HEK293 (cell line): Measurements from ENCODE around the gene TCOF1.

ENCODE experiments used
- CTCF ChIA-PET: fragments of 350-600 bp; formaldehyde crosslinking; extraction: SDS; loops from one replicate; lab custom pipeline; 2021; ENCODE audit warnings: antibody characterized with exemption; lab: Yijun Ruan, JAX
- POLR2A ChIA-PET: fragments of 300-600 bp; formaldehyde crosslinking; extraction: SDS; loops from one replicate; lab custom pipeline; 2020; ENCODE audit warnings: antibody characterized with exemption, inconsistent platforms; lab: Yijun Ruan, JAX
- H3K27ac ChIP-seq: fragments of 200-500 bp; sonication (Bioruptor generic); 2 replicates; pipeline ENCODE4 v1.5.1; 2014; ENCODE audit warnings: low read depth, low read length, control low read depth, inconsistent platforms; ENCODE audit errors: extremely low read depth
- H3K36me3 ChIP-seq, 2 experiments: fragments of 200-500 bp in 1 of 2; sonication (Bioruptor generic) in 1 of 2; 1 replicate in 1 of 2; 2 replicates in 1 of 2; pipeline ENCODE4 v1.5.1; 2014 to 2017; ENCODE audit warnings: inconsistent platforms in 2 of 2, low read length in 2 of 2; ENCODE audit not compliant: control insufficient read depth in 2 of 2, insufficient read depth in 1 of 2
- H3K4me1 ChIP-seq: fragments of 200-500 bp; sonication (Bioruptor generic); 2 replicates; pipeline ENCODE4 v1.5.1; 2014; ENCODE audit warnings: mild to moderate bottlenecking, low read length, inconsistent platforms; ENCODE audit not compliant: control insufficient read depth, insufficient read depth
- H3K4me3 ChIP-seq: 2 replicates; pipeline ENCODE4 v1.5.1; 2011; ENCODE audit warnings: low read depth, mild to moderate bottlenecking, control low read depth, low read length, moderate library complexity
- H3K9me3 ChIP-seq: fragments of 200-500 bp; sonication (Bioruptor generic); 2 replicates; pipeline ENCODE4 v1.5.1; 2014; ENCODE audit warnings: low read depth, low read length, inconsistent platforms; ENCODE audit not compliant: control insufficient read depth, insufficient read depth
- EGR2 ChIP-seq: fragments of 450-650 bp; formaldehyde crosslinking; IDR thresholded peaks from 2 replicates; pipeline ENCODE4 v1.5.1; 2016; ENCODE audit warnings: low read depth, missing biosample characterization, missing genetic modification characterization
- GLI4 ChIP-seq: fragments of 450-650 bp; formaldehyde crosslinking; IDR thresholded peaks from 2 replicates; pipeline ENCODE4 v1.5.1; 2016; ENCODE audit warnings: missing biosample characterization, missing genetic modification characterization
- HOXA7 ChIP-seq: sonication (generic); formaldehyde crosslinking; IDR thresholded peaks from 2 replicates; pipeline ENCODE4 v1.8.1; 2022; ENCODE audit warnings: missing genetic modification reagents, borderline replicate concordance
- REST ChIP-seq: fragments of 450-650 bp; formaldehyde crosslinking; IDR thresholded peaks from 2 replicates; pipeline ENCODE4 v1.5.1; 2016; ENCODE audit warnings: missing biosample characterization, missing genetic modification characterization
- SCRT2 ChIP-seq: fragments of 450-650 bp; formaldehyde crosslinking; IDR thresholded peaks from 2 replicates; pipeline ENCODE4 v1.5.1; 2016; ENCODE audit warnings: missing biosample characterization, missing genetic modification characterization
- SP3 ChIP-seq: fragments of 450-650 bp; formaldehyde crosslinking; IDR thresholded peaks from 2 replicates; pipeline ENCODE4 v1.5.1; 2016; ENCODE audit warnings: missing biosample characterization, missing genetic modification characterization
- SP7 ChIP-seq: fragments of 450-650 bp; formaldehyde crosslinking; IDR thresholded peaks from 2 replicates; pipeline ENCODE4 v1.5.1; 2016; ENCODE audit warnings: missing biosample characterization, missing genetic modification characterization
- WT1 ChIP-seq: fragments of 450-650 bp; formaldehyde crosslinking; IDR thresholded peaks from 2 replicates; pipeline ENCODE4 v1.5.1; 2016; ENCODE audit warnings: missing biosample characterization, missing genetic modification characterization
- ZFHX2 ChIP-seq: fragments of 450-650 bp; formaldehyde crosslinking; conservative IDR thresholded peaks from 2 replicates; pipeline ENCODE4 v1.5.1; 2016; ENCODE audit warnings: missing biosample characterization, missing genetic modification characterization
- ZFP69B ChIP-seq: fragments of 450-650 bp; formaldehyde crosslinking; IDR thresholded peaks from 2 replicates; pipeline ENCODE4 v1.5.1; 2016; ENCODE audit warnings: missing biosample characterization, missing genetic modification characterization
- ZNF140 ChIP-seq: fragments of 450-650 bp; formaldehyde crosslinking; IDR thresholded peaks from 2 replicates; pipeline ENCODE4 v1.5.1; 2016; ENCODE audit warnings: missing biosample characterization, missing genetic modification characterization
- ZNF16 ChIP-seq: fragments of 450-650 bp; formaldehyde crosslinking; IDR thresholded peaks from 2 replicates; pipeline ENCODE4 v1.5.1; 2016; ENCODE audit warnings: low read depth, missing biosample characterization, missing genetic modification characterization
- ZNF202 ChIP-seq: fragments of 450-650 bp; formaldehyde crosslinking; IDR thresholded peaks from 2 replicates; pipeline ENCODE4 v1.5.1; 2016; ENCODE audit warnings: missing biosample characterization, missing genetic modification characterization, borderline replicate concordance
- ZNF223 ChIP-seq: fragments of 450-650 bp; formaldehyde crosslinking; IDR thresholded peaks from 2 replicates; pipeline ENCODE4 v1.5.1; 2016; ENCODE audit warnings: missing biosample characterization, missing genetic modification characterization
- ZNF335 ChIP-seq: fragments of 450-650 bp; formaldehyde crosslinking; conservative IDR thresholded peaks from 2 replicates; pipeline ENCODE4 v1.5.1; 2016; ENCODE audit warnings: missing biosample characterization, missing genetic modification characterization
- ZNF394 ChIP-seq: fragments of 450-650 bp; formaldehyde crosslinking; IDR thresholded peaks from 2 replicates; pipeline ENCODE4 v1.5.1; 2016; ENCODE audit warnings: missing biosample characterization, missing genetic modification characterization, mild to moderate bottlenecking, moderate library complexity, borderline replicate concordance
- ZNF501 ChIP-seq: fragments of 450-650 bp; formaldehyde crosslinking; IDR thresholded peaks from 2 replicates; pipeline ENCODE4 v1.5.1; 2016; ENCODE audit warnings: missing biosample characterization, missing genetic modification characterization
- ZNF510 ChIP-seq: fragments of 450-650 bp; formaldehyde crosslinking; IDR thresholded peaks from 2 replicates; pipeline ENCODE4 v1.5.1; 2018; ENCODE audit warnings: mild to moderate bottlenecking, missing genetic modification characterization, missing biosample characterization; ENCODE audit not compliant: insufficient replicate concordance
- ZNF558 ChIP-seq: fragments of 450-650 bp; formaldehyde crosslinking; IDR thresholded peaks from 2 replicates; pipeline ENCODE4 v1.5.1; 2016; ENCODE audit warnings: missing biosample characterization, missing genetic modification characterization
- ZNF561 ChIP-seq: fragments of 450-650 bp; IDR thresholded peaks from 2 replicates; pipeline ENCODE4 v1.5.1; 2018; ENCODE audit warnings: missing biosample characterization, missing genetic modification characterization, borderline replicate concordance
- ZNF830 ChIP-seq: fragments of 450-650 bp; IDR thresholded peaks from 2 replicates; pipeline ENCODE4 v1.5.0; 2018; ENCODE audit warnings: missing biosample characterization, missing genetic modification characterization, low read depth, mild to moderate bottlenecking, moderate library complexity
- TF ChIP-seq, protein P1 (sequence below): fragments of 450-650 bp; formaldehyde crosslinking; IDR thresholded peaks from 2 replicates; pipeline ENCODE4; 2016; ENCODE audit warnings: missing biosample characterization, missing genetic modification characterization
- TF ChIP-seq, protein P2 (sequence below): fragments of 450-650 bp; formaldehyde crosslinking; IDR thresholded peaks from 2 replicates; pipeline ENCODE4 v1.5.1; 2016; ENCODE audit warnings: missing biosample characterization, missing genetic modification characterization
- TF ChIP-seq, protein P3 (sequence below): fragments of 450-650 bp; formaldehyde crosslinking; IDR thresholded peaks from 2 replicates; pipeline ENCODE4 v1.5.1; 2016; ENCODE audit warnings: missing biosample characterization, missing genetic modification characterization
- TF ChIP-seq, protein P4 (sequence below): fragments of 450-650 bp; formaldehyde crosslinking; IDR thresholded peaks from 2 replicates; pipeline ENCODE4 v1.5.1; 2017; ENCODE audit warnings: missing biosample characterization, mild to moderate bottlenecking, missing genetic modification characterization, moderate library complexity

TCOF1 gene

DNA sequence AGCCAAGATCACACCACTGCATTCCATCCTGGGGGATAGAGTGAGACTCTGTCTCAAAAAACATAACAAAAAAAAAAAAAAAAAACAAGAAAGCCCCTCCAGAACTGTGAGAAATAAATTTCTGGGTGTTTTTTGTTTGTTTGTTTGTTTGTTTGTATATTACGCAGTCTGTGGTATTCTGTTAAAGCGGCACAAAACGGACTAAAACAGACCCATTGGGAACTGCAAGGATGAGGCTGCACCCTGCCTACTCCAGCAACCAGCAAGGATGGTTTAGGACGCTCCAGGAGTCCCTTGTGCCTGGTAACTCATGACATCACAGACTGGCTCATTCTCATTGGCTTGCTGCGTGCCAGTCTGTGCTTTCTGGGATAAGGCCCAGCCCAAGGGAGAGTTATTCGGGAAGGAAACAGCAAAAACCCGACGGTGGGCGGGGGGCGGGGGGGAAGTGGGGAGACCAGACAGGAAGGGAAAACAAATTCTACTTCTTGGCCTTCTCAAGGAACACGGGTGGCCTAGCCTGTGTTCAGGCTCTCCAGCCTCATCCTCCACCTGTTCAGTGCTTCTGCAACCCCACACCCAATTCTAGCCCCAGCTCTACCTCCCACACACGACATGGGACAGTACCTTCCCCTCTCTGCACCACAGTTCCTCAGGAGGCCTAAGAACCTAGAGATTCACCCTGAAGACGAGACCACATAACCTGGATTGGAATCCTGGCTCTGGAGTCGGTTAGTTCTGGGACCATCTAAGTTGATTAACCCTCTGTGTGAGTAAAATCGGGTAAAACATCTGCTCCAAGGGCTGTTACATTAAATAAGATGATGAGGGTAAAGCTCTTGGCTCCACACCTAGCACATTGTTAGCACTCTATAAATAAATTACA lies 52.4 kb downstream of the TCOF1 start (continued):
- TF ChIP-seq GLI4 (tag by site-specific recombination) (no peak), SCRT2 (tag by site-specific recombination) (peak; percentile 38), ZNF510 (tag by site-specific recombination) (no peak), HOXA7 (CRISPR knock-in tag) (no peak), ZNF335 (tag by site-specific recombination) (no peak), ZNF223 (tag by site-specific recombination) (no peak), ZNF16 (tag by site-specific recombination) (no peak), SP7 (tag by site-specific recombination) (no peak), ZNF830 (tag by site-specific recombination) (no peak), EGR2 (tag by site-specific recombination) (peak; percentile 59), ZNF501 (peak; percentile 64; the same call in 1 of the 2 replicates), ZNF558 (tag by site-specific recombination) (no peak), ZNF140 (tag by site-specific recombination) (no peak), SP3 (0 out of 2 replicates have a peak, but pooled peaks have one; percentile 30), ZFHX2 (tag by site-specific recombination) (peak; percentile 69)
- TF ChIP-seq, protein P1, sequence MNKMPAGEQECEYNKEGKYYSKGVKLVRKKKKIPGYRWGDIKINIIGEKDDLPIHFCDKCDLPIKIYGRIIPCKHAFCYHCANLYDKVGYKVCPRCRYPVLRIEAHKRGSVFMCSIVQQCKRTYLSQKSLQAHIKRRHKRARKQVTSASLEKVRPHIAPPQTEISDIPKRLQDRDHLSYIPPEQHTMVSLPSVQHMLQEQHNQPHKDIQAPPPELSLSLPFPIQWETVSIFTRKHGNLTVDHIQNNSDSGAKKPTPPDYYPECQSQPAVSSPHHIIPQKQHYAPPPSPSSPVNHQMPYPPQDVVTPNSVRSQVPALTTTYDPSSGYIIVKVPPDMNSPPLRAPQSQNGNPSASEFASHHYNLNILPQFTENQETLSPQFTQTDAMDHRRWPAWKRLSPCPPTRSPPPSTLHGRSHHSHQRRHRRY, result no peak
- TF ChIP-seq, protein P2, sequence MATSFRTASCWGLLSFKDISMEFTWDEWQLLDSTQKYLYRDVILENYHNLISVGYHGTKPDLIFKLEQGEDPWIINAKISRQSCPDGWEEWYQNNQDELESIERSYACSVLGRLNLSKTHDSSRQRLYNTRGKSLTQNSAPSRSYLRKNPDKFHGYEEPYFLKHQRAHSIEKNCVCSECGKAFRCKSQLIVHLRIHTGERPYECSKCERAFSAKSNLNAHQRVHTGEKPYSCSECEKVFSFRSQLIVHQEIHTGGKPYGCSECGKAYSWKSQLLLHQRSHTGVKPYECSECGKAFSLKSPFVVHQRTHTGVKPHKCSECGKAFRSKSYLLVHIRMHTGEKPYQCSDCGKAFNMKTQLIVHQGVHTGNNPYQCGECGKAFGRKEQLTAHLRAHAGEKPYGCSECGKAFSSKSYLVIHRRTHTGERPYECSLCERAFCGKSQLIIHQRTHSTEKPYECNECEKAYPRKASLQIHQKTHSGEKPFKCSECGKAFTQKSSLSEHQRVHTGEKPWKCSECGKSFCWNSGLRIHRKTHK (tag by site-specific recombination), result no peak
- TF ChIP-seq, protein P3, sequence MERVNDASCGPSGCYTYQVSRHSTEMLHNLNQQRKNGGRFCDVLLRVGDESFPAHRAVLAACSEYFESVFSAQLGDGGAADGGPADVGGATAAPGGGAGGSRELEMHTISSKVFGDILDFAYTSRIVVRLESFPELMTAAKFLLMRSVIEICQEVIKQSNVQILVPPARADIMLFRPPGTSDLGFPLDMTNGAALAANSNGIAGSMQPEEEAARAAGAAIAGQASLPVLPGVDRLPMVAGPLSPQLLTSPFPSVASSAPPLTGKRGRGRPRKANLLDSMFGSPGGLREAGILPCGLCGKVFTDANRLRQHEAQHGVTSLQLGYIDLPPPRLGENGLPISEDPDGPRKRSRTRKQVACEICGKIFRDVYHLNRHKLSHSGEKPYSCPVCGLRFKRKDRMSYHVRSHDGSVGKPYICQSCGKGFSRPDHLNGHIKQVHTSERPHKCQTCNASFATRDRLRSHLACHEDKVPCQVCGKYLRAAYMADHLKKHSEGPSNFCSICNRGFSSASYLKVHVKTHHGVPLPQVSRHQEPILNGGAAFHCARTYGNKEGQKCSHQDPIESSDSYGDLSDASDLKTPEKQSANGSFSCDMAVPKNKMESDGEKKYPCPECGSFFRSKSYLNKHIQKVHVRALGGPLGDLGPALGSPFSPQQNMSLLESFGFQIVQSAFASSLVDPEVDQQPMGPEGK (tag by site-specific recombination), result peak; percentile 77

- ChIA-PET CTCF (interaction anchor here (0.6 to 2.3 kb wide), 5 partner anchors 16 to 529 kb away, joined by 3 to 7 read pairs (median 3); no protein-coding TSS in a partner anchor), POLR2A (interaction anchor here (0.6 to 1.3 kb wide), 6 partner anchors 9 to 450 kb away, joined by 3 to 6 read pairs (median 4); partner anchors contain the start of gene SLC26A2)
- Histone ChIP-seq H3K27ac (no peak overlapping the region; the same call in 1 of the 2 replicates), H3K9me3 (no peaks in the 10 kb centered on the region), H3K4me3 (no peak overlapping the region), H3K4me1 (peaks cover 3% of the 10 kb centered on the region; the same call in 1 of the 2 replicates), H3K36me3 (no peaks in the 10 kb centered on the region)
- no peak for TF ChIP-seq REST
- no peak for TF ChIP-seq ZNF202 (tag by site-specific recombination)
- TF ChIP-seq, protein P4, sequence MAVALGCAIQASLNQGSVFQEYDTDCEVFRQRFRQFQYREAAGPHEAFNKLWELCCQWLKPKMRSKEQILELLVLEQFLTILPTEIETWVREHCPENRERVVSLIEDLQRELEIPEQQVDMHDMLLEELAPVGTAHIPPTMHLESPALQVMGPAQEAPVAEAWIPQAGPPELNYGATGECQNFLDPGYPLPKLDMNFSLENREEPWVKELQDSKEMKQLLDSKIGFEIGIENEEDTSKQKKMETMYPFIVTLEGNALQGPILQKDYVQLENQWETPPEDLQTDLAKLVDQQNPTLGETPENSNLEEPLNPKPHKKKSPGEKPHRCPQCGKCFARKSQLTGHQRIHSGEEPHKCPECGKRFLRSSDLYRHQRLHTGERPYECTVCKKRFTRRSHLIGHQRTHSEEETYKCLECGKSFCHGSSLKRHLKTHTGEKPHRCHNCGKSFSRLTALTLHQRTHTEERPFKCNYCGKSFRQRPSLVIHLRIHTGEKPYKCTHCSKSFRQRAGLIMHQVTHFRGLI, result no peak
- no peak for TF ChIP-seq ZNF394 (tag by site-specific recombination)
- TF ChIP-seq WT1, result 0 out of 2 replicates have a peak, but pooled peaks have one; percentile 10
- no peak for TF ChIP-seq ZNF561 (tag by site-specific recombination)
- no peak for TF ChIP-seq ZFP69B (tag by site-specific recombination)
Measured at GRCh38 chr5:150410524-150411244, 53.2 kb downstream of the TCOF1 start.
